Myometrial cell (primary cell): Measurements from ENCODE around the gene ZNF813. TPM values are rescaled to one million over a fixed set of nuclear protein-coding genes. Genes with fewer than 3 reads are reported as not detected.

Experiments used
- total RNA-seq: library from RNA; depleted of rRNA; stranded (reverse); fragments of >200 nt; gene quantifications from 2 replicates; pipeline ENCODE4 v1.2.3, GENCODE V29; 2015

ZNF813 gene
- total RNA-seq, result 0.58 and 2.1 TPM in 2 replicates

GRCh38 chr19:53467485-53468262 lies at the start of gene ZNF813:
Gene ZNF813 (plus strand): TSS chr19:53467733. CDS start chr19:53483823, 16,090 bp downstream.

GRCh38 chr19:53431399-53432087 lies 36.0 kb upstream of the ZNF813 start, which contains the start of gene ZNF761:
Gene ZNF761 (plus strand): TSS chr19:53431984. CDS start chr19:53447269, 15,285 bp downstream.

GRCh38 chr19:53537521-53538377 lies 70.2 kb downstream of the ZNF813 start, which contains the start of gene ZNF331:
Gene ZNF331 (plus strand): TSS chr19:53538145. CDS start chr19:53569377, 31,232 bp downstream.

Other genes starting within 250 kb of the ZNF813 start
- gene ZNF677, start 212.9 kb upstream of the ZNF813 start, total RNA-seq, result 6.9 and 13.1 TPM in 2 replicates
- gene VN1R2, start 209.4 kb upstream of the ZNF813 start, total RNA-seq, result not detected in 2 replicates
- gene VN1R4, start 200.0 kb upstream of the ZNF813 start, total RNA-seq, result not detected in 2 replicates
- gene ZNF845, start 134.0 kb upstream of the ZNF813 start, total RNA-seq, result 3.7 and 3.9 TPM in 2 replicates
- 0.86 and 0.89 TPM in 2 replicates for gene ZNF525, start 102.0 kb upstream of the ZNF813 start, total RNA-seq
- 2.6 and 3.9 TPM in 2 replicates for gene ZNF765, start 72.6 kb upstream of the ZNF813 start, total RNA-seq
- 9.2 and 14.2 TPM in 2 replicates for gene ZNF761, start 35.7 kb upstream of the ZNF813 start, total RNA-seq
- gene ZNF331, start 70.4 kb downstream of the ZNF813 start, total RNA-seq, result 5.5 and 8.9 TPM in 2 replicates
- gene DPRX, start 164.3 kb downstream of the ZNF813 start, total RNA-seq, result not detected in 2 replicates